ENCODE results near the gene CCDC102B. TPM values are rescaled to one million over a fixed set of nuclear protein-coding genes. Genes with fewer than 3 reads are reported as not detected.

CCDC102B gene
- total RNA-seq, 1 experiment from 2014 or later, result 2.4 TPM

- Histone ChIP-seq H3K27me3 (ENCODE audit: low read length) (no peaks in the 10 kb centered on the region), H3K9ac (ENCODE audit: low read length) (no peak overlapping the region), H3K79me2 (ENCODE audit: low read length) (no peaks in the 10 kb centered on the region), H3K4me3 (ENCODE audit: low read length) (no peak overlapping the region), H3K9me2 (replicated peaks; ENCODE audit: low read length) (no peaks in the 10 kb centered on the region), H4K20me1 (ENCODE audit: low read length) (no peaks in the 10 kb centered on the region), H3K4me1 (ENCODE audit: insufficient read depth, low read length) (no peaks in the 10 kb centered on the region), H3K36me3 (ENCODE audit: low read depth, low read length) (no peaks in the 10 kb centered on the region), H3K9me3 (ENCODE audit: low read length) (no peaks in the 10 kb centered on the region), H2AFZ (ENCODE audit: low read length) (no peak overlapping the region), H3K27ac (ENCODE audit: low read length) (no peak overlapping the region), H3K4me2 (ENCODE audit: low read length) (no peak overlapping the region), H3F3A (ENCODE audit: low read length, unreplicated experiment) (no peaks in the 10 kb centered on the region)
- no peak for TF ChIP-seq EZH2phosphoT487 (IDR thresholded peaks at IDR 0.05; ENCODE audit: borderline replicate concordance, low read length)
- TF ChIP-seq CTCF (conservative IDR thresholded peaks at IDR 0.05; ENCODE audit: low read depth, low read length), result no peak
- no peak for TF ChIP-seq EZH2 (IDR thresholded peaks at IDR 0.05; ENCODE audit: low read length, unreplicated experiment)
- ATAC-seq, result no peak
- CTCF ChIA-PET, result interaction anchor here (1.1 kb wide), 1 partner anchor 20 kb away, joined by 3 read pairs; no protein-coding TSS in a partner anchor
- no TSS peak for BruUV-seq (replicated peaks)
- intact Hi-C loops (cut with micrococcal nuclease), result no loop called here
- no peak for DNase-seq
- POLR2A ChIA-PET (ENCODE audit: unreplicated experiment), result no interaction called here
Measured at GRCh38 chr18:68861365-68861764, 63.5 kb downstream of the CCDC102B start.

- Histone ChIP-seq H3K9ac (ENCODE audit: low read length) (no peak overlapping the region), H3F3A (ENCODE audit: low read length, unreplicated experiment) (no peaks in the 10 kb centered on the region), H3K4me2 (ENCODE audit: low read length) (no peak overlapping the region), H3K36me3 (ENCODE audit: low read depth, low read length) (no peaks in the 10 kb centered on the region), H3K27me3 (ENCODE audit: low read length) (no peaks in the 10 kb centered on the region), H3K27ac (ENCODE audit: low read length) (no peak overlapping the region), H3K4me3 (ENCODE audit: low read length) (no peak overlapping the region), H3K9me3 (ENCODE audit: low read length) (no peaks in the 10 kb centered on the region), H3K9me2 (replicated peaks; ENCODE audit: low read length) (no peaks in the 10 kb centered on the region), H4K20me1 (ENCODE audit: low read length) (no peaks in the 10 kb centered on the region), H3K79me2 (ENCODE audit: low read length) (no peaks in the 10 kb centered on the region), H2AFZ (ENCODE audit: low read length) (no peak overlapping the region), H3K4me1 (ENCODE audit: insufficient read depth, low read length) (no peaks in the 10 kb centered on the region)
- no TSS peak for BruUV-seq (replicated peaks)
- TF ChIP-seq EZH2 (IDR thresholded peaks at IDR 0.05; ENCODE audit: low read length, unreplicated experiment), result no peak
- TF ChIP-seq EZH2phosphoT487 (IDR thresholded peaks at IDR 0.05; ENCODE audit: borderline replicate concordance, low read length), result no peak
- TF ChIP-seq CTCF (conservative IDR thresholded peaks at IDR 0.05; ENCODE audit: low read depth, low read length), result no peak
- POLR2A ChIA-PET (ENCODE audit: unreplicated experiment), result no interaction called here
- DNase-seq (no peak), ATAC-seq (no peak)
- intact Hi-C loops (cut with micrococcal nuclease), result no loop called here
- CTCF ChIA-PET, result no interaction called here
Measured at GRCh38 chr18:68865021-68865420, 67.1 kb downstream of the CCDC102B start.

GRCh38 chr18:68865503-68865902 lies 67.6 kb downstream of the CCDC102B start:
- intact Hi-C loops (cut with micrococcal nuclease), result no loop called here
- H3K27me3 ChIP-seq (ENCODE audit: low read length), result no peaks in the 10 kb centered on the region; the same call in 1 of the 2 replicates
- no peaks in the 10 kb centered on the region for H3K9me2 ChIP-seq (replicated peaks; ENCODE audit: low read length)
- H4K20me1 ChIP-seq (ENCODE audit: low read length), result no peaks in the 10 kb centered on the region
- H3K79me2 ChIP-seq (ENCODE audit: low read length), result no peaks in the 10 kb centered on the region
- TF ChIP-seq EZH2 (IDR thresholded peaks at IDR 0.05; ENCODE audit: low read length, unreplicated experiment), result no peak
- no peak for TF ChIP-seq CTCF (conservative IDR thresholded peaks at IDR 0.05; ENCODE audit: low read depth, low read length)
- TF ChIP-seq EZH2phosphoT487 (IDR thresholded peaks at IDR 0.05; ENCODE audit: borderline replicate concordance, low read length), result no peak
- no peak overlapping the region for H3K4me3 ChIP-seq (ENCODE audit: low read length)
- H2AFZ ChIP-seq (ENCODE audit: low read length), result no peak overlapping the region
- H3K4me2 ChIP-seq (ENCODE audit: low read length), result no peak overlapping the region
- H3K36me3 ChIP-seq (ENCODE audit: low read depth, low read length), result no peaks in the 10 kb centered on the region
- no peaks in the 10 kb centered on the region for H3K4me1 ChIP-seq (ENCODE audit: insufficient read depth, low read length)
- ATAC-seq, result no peak
- H3K9ac ChIP-seq (ENCODE audit: low read length), result no peak overlapping the region
- ChIA-PET POLR2A (ENCODE audit: unreplicated experiment) (no interaction called here), CTCF (no interaction called here)
- no TSS peak for BruUV-seq (replicated peaks)
- no peaks in the 10 kb centered on the region for H3F3A ChIP-seq (ENCODE audit: low read length, unreplicated experiment)
- H3K27ac ChIP-seq (ENCODE audit: low read length), result no peak overlapping the region
- H3K9me3 ChIP-seq (ENCODE audit: low read length), result no peaks in the 10 kb centered on the region
- no peak for DNase-seq
